Activated CD8-positive, alpha-beta memory T cell treated with anti-CD3 and anti-CD28 coated beads for 36 hours (primary cell): ENCODE measurements around the gene GOLGA8A. TPM values are rescaled to one million over a fixed set of nuclear protein-coding genes. Genes with fewer than 3 reads are reported as not detected.
"Not testable (repeated sequence)": the region's sequence is repeated elsewhere in the genome, so short reads cannot be mapped to it uniquely, and the experiment has no call there.

Source experiments
- CTCF ChIA-PET: fragments of 350-600 bp; sonication (Branson Sonifier 250); formaldehyde crosslinking; loops from one replicate; lab custom pipeline; 2021; ENCODE audit warnings: antibody characterized with exemption; lab: Charles Lee
- POLR2A ChIA-PET: fragments of 350-600 bp; sonication (Branson Sonifier 250); formaldehyde crosslinking; loops from one replicate; lab custom pipeline; 2021; ENCODE audit warnings: antibody characterized with exemption; lab: Charles Lee
- total RNA-seq, 2 experiments: library from RNA; stranded (reverse); gene quantifications; one replicate each; pipeline ENCODE4 v1.2.3, GENCODE V29; 2021

The GOLGA8A gene, protein sequence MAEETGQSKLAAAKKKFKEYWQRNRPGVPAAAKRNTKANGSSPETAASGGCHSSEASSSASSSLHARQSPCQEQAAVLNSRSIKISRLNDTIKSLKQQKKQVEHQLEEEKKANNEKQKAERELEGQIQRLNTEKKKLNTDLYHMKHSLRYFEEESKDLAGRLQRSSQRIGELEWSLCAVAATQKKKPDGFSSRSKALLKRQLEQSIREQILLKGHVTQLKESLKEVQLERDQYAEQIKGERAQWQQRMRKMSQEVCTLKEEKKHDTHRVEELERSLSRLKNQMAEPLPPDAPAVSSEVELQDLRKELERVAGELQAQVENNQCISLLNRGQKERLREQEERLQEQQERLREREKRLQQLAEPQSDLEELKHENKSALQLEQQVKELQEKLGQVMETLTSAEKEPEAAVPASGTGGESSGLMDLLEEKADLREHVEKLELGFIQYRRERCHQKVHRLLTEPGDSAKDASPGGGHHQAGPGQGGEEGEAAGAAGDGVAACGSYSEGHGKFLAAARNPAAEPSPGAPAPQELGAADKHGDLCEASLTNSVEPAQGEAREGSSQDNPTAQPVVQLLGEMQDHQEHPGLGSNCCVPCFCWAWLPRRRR
- total RNA-seq: 100 to 1,000 TPM; 146 to 147 TPM

DNA sequence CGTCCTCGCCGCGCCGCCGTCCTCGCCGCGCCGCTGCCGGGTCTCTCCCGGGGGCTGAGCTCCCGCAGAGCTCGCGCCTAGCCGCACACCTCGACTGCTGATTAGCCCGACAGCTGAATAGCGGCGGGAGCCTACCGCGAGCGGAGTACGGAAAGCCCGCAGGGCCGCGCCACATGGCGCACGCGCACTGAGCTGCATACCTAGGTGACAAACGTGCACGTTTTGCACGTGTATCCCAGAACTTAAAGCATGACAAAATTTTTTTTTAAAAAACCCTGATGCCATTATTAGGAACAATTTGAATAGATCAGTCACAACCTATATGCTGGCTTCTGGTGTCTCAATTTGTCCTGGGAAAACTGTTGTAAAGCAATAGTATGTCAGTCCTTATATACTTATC lies at the start of gene GOLGA8A:
Gene GOLGA8A (minus strand): TSS at position 122 of the 400 bp plus-strand sequence. CDS start 48,117 bp downstream, outside the sequence.
- POLR2A ChIA-PET: interaction anchor here (1.0 to 1.2 kb wide), 3 partner anchors 10 to 78 kb away, joined by 3 to 5 read pairs (median 4); no protein-coding TSS in a partner anchor
- CTCF ChIA-PET: interaction anchor here (0.6 kb wide), 1 partner anchor 80 kb away, joined by 3 read pairs; no protein-coding TSS in a partner anchor

DNA sequence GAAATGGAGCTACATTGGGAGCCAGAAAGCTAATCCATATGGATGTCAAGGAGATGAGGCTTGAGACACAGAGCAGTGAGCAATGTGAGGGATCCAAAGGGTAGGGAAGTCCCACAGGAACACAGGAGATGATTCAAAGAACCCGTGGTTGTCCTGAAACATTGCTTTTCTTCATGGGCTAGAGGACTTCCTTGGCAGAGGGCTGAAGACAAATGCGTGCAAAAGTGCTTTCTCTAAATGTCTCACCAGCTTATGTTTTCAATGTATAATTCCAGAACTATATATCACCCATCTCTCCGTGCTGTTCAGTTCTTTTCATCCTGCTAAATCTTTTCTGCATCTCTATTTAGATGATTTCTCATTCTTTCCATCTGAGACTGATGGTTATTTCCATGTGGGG lies 46.0 kb upstream of the GOLGA8A start:
- ChIA-PET POLR2A (no interaction called here), CTCF (no interaction called here)

DNA sequence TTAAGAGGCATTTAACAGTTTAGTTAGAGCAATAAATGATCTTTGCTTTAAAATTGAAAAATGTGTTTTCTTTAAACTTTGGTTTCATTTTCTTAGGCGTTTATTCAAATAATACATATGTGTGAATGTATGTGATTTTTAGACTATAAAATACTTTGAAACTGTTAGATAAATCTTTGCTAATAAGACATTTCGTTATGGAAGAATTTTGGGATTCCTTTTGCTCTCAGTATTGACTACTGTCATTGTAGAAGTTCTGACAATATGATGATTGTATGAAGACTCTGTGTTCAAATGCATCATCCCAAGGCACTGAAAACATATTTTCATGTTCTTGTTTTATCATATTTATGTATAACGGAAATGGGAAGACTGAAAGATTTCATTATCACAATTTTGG lies 43.8 kb upstream of the GOLGA8A start:
- ChIA-PET POLR2A (no interaction called here), CTCF (no interaction called here)

DNA sequence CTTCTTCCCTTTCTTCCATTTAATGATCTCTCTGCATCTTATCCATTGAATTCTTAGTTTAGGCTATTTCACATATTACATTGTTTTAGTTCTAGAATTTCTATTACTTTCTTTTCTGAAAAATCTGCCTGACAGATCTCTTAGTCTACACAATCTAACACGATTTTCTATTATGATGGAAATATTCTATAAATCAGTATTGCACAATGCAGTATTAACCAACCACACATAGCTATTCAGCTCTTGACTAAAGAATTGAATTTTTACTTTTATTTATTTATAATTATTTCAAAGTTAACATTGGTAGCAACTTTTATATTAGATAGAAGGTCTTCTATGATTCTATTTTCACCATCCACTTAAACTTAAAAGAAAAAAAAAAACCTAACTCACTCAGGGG lies 36.2 kb upstream of the GOLGA8A start:
- ChIA-PET POLR2A (no interaction called here), CTCF (no interaction called here)

DNA sequence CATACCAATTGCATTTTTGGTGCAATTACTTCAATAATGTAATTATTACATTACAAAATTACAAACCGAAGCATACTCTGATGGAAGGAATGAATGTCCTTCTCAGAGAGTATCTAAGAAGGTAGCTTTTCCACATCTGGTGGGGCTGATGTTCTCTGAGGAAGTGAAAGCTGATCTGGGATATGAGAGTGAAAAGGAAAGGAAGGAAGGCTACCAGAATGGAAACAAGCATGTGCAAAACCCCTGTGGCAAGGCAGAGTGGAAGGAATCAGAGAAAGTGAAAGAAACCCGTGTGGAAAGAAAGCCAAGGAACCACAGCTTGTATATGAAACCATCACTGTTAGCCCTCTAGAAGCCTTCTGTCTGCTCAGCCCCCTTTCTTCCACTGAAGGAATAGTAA lies 35.3 kb upstream of the GOLGA8A start:
- ChIA-PET CTCF (no interaction called here), POLR2A (no interaction called here)

DNA sequence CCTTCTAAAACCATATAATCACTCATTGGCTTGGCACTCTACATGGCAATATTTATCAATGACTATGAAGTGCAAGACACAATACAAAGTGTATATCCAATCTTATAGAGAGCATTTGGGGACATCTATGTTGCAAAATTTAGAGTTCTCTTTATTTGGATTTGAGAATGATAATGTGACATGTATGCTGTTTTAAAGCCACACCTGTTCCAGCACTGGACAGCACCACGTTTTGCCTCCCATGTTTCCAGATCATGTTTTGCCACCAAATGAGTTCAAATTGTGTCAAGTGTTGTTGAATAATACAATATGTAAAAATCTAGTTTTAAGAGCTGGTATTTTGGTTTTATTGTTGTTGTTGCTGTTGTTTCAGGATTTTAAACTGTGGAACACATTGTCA lies 33.3 kb upstream of the GOLGA8A start:
- ChIA-PET POLR2A (no interaction called here), CTCF (no interaction called here)

DNA sequence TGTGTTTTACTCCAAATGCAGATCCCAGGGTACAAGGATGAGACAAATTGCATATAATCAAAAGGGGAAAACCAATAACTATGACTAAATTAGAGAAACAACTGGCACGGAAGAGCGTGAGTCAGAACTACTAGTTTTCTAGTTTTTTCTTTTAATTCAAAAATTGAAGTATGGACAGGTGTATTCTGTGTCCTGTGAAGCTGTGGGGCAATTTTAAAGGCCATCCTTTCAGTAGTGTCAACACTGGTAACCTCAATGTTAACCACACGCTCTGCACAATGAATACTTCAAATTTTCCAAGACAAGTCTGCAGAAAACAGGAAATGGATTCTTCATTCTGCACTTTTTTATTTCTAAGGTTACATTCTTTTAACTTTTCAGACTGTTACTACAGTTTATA lies 32.5 kb upstream of the GOLGA8A start:
- ChIA-PET CTCF (no interaction called here), POLR2A (no interaction called here)

DNA sequence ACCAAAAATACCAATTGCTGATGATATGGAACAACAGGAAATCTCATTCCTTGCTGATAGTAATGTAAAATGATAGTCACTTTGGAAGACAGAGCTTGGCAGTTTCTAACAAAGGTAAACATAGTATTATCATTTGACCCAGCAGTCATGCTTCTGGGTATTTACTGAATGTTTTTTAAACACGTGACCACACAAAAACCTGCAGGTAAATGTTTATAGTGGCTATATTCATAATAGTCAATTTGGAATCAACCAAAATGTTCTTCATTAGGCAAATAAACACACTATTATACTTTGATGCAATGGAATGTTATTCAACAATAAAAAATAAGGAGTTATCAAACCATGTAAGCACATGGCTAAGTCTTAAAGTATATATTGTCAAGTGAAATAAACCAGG lies 24.1 kb upstream of the GOLGA8A start:
- ChIA-PET POLR2A (no interaction called here), CTCF (no interaction called here)

DNA sequence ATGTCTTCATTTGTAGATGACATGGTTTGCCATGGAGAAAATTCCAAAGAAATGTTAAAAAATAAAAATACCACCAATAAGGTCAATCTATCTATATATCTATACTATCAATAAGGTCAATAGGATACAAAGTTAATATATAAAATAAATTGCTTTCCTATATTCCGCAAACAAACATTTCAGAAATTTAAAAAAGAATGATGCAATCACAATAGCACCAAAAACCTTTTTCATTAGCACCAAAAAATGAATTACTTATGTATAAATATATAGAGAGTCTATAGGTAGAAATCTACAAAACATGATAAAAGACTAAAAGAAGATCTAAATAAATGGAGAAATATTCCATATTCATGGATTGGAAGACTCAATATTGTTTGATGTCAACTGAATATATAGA lies 22.8 kb upstream of the GOLGA8A start:
- POLR2A ChIA-PET: no interaction called here
- CTCF ChIA-PET: no interaction called here

DNA sequence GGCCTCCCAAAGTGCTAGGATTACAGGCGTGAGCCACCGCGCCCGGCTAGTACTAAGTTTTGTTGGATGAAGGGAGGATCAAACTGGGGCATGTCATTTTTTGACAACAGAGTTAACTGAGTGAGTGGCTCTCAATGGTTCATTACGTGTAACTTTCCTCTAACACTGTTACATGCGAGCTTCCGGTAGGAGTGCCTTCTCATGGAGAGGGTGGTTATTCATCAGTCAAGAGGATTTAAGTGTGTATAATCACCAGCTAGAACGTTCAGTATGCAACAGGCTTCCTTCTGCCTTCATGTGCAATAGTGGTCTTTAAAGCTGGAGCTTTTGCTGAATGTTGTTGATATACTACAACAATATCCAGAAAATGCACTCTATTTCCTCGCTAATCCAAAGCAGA lies 19.1 kb upstream of the GOLGA8A start:
- ChIA-PET CTCF (no interaction called here), POLR2A (no interaction called here)

DNA sequence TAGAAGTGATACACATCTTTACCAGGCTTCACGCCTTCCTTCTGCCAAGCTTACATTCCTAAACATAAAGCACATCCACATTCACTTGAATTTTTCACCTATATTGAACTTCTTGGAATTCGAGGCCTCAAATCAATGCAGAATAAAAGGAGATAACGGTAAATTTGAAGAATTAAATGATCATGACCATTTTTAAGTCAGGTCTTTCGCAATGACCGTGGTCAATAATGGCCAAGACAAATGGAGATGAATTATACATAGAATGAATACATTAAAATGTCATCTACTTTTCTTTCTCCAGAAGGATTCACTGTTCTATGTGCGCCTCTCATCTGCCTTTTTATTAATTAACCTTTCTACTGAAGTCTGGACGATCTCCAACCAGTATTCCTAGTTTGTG lies 5.3 kb upstream of the GOLGA8A start:
- CTCF ChIA-PET: no interaction called here
- POLR2A ChIA-PET: no interaction called here

DNA sequence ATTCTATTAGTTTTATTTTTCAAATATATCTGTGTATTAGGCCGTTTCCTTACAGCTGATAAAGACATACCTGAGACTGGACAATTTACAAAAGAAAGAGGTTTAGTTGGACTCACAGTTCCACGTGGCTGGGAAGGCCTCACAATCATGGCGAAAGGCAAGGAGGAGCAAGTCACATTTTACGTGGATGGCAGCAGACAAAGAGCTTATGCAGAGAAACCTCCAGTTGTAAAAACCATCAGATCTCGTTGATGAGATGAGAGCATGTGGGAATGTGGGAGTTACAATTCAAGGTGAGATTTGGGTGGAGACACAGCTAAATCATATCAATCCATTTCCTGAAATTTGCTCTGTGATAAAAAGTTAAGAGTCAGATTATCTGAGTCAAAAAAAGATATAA lies 2.3 kb upstream of the GOLGA8A start:
- CTCF ChIA-PET: interaction anchor here (1.1 kb wide), 1 partner anchor 144 kb away, joined by 3 read pairs; the partner anchor contains the start of gene GOLGA8B
- POLR2A ChIA-PET: no interaction called here

DNA sequence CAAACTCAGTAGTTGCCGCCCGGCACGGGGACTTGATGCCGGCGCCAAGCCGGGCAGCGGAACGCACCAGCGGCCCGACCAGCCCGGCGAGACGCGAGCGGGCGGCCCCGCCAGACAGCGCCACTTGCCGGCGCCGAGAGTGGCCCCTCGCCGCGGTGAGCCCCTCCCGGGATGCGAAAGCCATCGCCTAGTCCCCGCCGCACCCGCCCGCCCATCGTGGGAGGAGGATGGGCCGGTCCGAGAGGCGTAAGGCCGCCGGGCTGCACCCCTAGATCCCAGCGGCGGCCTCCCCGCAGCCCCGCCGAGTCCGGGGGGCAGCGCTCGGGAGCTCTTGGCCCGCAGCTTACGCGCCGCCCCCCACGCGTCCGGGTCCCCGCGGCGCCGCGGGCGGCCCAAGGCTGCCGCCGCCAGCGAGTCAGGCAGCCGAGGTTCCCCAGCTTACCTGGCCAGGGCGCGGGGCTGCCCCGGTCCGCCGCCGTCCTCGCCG lies 609 bp downstream of the GOLGA8A start:
- POLR2A ChIA-PET: interaction anchor here (1.0 to 1.2 kb wide), 3 partner anchors 10 to 79 kb away, joined by 3 to 5 read pairs (median 4); no protein-coding TSS in a partner anchor

DNA sequence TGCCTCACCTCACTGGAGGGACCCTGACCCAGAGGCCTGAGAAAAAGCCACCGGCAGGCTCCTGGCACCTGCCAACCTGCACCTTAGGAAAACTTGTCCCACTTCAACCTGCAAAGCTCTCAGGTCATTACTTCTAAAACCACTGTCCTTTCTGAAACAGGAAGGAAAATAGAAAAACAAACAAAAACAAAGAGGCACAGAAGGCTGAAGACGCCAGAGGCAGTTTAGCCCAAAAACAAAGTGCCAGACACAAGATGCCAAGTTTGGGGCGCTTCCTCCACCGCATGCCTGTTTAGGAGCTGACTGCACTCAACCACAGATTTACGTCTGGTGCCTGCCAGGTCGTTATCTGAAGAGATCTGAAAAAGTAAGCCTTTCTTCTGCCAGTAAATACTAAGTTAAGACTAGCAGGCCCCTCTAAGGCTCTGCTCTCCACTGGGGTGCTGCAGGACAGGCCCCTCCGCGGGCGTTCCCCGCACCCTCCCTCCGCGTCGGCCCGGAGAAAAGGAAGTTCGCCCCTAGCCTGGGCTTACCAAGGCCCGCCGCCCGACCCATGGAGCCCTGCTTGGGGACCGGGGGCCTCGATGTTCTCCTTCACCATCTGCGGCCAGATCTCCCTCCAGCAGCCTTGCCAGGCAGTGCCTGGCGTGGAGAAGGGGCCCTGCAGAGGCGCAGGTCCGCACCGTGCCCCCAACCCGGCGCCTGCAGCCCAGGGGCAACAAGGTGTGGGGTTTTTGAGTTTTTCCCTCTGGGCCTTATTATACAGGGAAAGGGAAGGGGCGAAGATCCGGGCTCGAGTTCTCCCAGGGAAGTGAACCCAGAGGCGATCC lies 1.3 kb downstream of the GOLGA8A start:
- CTCF ChIA-PET: interaction anchor here (0.6 kb wide), 1 partner anchor 79 kb away, joined by 3 read pairs; no protein-coding TSS in a partner anchor
- POLR2A ChIA-PET: no interaction called here

More for the DNA sequence above, 609 bp downstream of the GOLGA8A start:
- CTCF ChIA-PET: interaction anchor here (0.6 kb wide), 1 partner anchor 79 kb away, joined by 3 read pairs; no protein-coding TSS in a partner anchor

DNA sequence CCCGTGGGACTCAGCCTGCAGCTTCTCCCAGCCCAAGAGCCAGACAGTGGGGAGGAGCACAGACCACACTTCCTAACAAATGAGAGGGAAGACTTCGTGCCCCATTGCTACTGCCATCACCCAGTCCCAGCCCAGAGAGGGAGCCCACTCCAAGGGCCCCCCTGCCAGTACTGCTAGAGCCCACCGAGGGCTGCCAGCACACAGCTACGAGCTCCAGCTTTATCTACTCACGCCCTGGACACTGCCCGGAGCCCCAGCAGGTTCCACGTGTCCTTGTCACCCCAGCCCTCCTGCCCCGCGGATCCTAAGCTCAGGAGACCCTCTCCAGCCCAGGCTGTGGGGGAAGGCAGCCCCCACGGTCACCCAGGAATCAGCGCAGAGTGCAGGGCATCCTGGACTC lies 1.9 kb downstream of the GOLGA8A start:
- ChIA-PET POLR2A (no interaction called here), CTCF (interaction anchor here (0.6 kb wide), 1 partner anchor 79 kb away, joined by 3 read pairs; no protein-coding TSS in a partner anchor)

DNA sequence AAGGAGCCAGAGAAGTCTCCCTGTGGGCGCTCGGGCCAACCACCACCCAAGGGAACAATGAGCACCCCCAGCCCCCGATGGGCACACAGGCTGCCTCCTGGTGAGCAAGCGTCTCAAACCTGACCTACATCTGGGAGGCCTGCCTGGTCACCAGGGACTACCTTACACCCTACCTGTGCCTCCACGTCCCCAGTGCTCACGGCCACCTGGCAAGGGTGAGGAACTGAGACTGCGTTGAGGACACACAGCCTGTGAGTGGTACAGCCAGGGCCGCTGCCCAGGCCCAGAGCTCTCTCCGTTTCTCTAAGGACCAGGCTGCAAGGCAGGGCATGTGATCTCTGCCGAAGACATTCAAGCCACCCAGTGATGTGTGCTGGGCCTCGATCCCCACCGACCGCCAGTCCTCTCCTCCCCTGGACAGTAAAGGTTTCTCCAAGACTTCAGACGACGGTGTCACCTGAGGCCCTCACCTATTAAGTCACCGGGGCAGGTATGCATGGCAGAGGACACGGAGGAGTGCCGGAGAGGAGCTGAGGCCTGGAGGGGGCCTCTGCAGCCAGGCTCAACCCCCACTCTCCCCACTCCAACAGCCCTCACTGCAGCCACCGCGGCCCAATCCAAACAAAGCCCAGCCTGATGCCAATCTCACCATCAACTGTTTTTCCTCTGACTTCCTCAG lies 2.8 kb downstream of the GOLGA8A start:
- ChIA-PET POLR2A (interaction anchor here (0.7 kb wide), 1 partner anchor 226 kb away, joined by 3 read pairs; no protein-coding TSS in a partner anchor), CTCF (no interaction called here)

DNA sequence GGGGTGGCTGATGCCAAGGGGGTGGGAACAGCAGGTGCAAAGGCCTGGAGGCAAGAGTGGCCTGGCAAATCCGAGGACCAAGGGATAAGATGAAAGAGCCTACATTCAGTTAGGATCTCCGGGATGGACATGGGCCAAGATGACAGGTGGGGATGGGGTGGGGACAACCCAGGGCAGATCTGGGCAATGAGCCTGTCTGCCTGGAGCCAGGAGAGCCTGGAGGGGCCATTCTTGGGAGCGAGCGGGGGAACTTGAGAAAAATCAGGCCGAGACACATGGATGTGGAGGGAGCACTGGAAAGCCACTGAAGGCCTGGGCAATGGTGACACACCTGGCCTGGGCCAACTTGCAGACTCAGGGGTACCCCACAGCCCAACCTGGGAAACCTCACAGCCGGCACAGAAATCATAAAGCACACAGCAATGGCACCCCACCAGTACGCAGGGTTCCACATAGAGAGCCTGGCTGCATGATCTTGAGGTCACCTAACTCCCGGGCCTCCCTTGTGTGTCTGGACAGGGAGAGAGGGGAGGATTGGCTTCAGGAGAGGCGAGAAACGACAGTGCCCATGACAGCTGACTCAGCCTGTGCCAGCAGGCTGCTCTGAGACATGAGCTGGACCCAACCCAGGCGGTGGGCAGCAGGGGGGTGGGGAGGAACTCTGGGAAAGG lies 3.5 kb downstream of the GOLGA8A start:
- POLR2A ChIA-PET: not testable (repeated sequence)

DNA sequence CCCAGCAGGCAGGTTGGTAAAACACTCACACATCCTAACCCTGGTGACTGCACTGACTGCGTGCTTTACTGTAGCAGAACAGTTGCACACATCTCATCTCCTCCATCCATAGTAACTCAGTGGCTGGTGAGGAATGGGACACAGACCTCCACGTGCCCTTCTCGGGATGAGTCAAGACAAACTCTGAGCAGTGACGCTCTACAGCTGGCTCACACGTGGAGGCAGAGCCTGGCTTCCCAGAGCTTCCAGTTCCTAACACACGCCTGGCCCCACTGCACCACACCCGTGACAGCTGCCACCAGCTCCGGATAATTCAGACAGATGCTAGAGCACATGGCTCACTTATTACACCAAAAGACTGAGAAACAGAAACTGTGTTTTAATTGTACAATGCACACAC lies 7.0 kb downstream of the GOLGA8A start:
- POLR2A ChIA-PET, CTCF ChIA-PET: not testable (repeated sequence)

More for the DNA sequence above, 3.5 kb downstream of the GOLGA8A start:
- CTCF ChIA-PET: not testable (repeated sequence)
